GM12801 (cell line): ENCODE results near the gene HACD2.

Source experiments
- TF ChIP-seq, protein P1 (sequence below): IDR thresholded peaks from one replicate; pipeline ENCODE4 v1.5.1; 2011; ENCODE audit warnings: control low read depth; ENCODE audit not compliant: insufficient read length; ENCODE audit errors: extremely low read depth

The HACD2 gene

DNA sequence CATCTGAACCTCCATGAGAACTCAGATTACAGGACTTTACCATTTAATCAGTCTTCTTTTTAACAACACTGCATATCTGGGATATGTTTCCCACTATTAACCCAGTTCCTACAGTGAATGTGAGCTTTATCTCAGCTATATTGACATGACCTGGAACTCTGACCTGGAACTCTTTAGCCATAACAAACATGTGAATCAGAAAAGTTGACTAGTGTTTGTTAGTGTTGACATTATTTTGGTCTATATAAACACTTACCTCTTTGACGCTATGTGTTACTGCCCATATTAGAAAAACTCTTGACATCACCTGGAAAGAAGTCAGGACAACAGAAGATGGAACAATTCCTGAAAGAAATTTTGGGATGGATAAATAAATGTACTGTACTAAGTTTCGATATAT lies 56.7 kb downstream of the HACD2 start:
- TF ChIP-seq, protein P1, sequence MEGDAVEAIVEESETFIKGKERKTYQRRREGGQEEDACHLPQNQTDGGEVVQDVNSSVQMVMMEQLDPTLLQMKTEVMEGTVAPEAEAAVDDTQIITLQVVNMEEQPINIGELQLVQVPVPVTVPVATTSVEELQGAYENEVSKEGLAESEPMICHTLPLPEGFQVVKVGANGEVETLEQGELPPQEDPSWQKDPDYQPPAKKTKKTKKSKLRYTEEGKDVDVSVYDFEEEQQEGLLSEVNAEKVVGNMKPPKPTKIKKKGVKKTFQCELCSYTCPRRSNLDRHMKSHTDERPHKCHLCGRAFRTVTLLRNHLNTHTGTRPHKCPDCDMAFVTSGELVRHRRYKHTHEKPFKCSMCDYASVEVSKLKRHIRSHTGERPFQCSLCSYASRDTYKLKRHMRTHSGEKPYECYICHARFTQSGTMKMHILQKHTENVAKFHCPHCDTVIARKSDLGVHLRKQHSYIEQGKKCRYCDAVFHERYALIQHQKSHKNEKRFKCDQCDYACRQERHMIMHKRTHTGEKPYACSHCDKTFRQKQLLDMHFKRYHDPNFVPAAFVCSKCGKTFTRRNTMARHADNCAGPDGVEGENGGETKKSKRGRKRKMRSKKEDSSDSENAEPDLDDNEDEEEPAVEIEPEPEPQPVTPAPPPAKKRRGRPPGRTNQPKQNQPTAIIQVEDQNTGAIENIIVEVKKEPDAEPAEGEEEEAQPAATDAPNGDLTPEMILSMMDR = no peak

DNA sequence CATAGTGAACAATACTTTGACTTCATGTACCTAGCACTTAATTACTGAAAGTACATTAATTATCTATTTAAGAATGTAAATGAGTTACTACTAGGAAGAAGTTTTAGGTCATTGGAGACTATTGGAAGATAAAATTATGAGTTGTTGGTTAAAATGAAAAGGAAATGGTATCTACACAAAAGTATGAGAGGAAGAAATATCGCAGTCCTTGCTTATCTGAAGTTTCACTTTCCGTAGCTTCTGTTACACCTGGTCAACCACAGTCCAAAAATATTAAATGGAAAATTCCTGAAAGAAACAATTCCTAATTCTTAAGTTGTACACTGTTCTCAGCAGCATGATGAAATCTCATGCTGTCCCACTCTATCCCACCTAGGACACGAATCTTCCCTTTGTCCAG lies 57.8 kb downstream of the HACD2 start:
- TF ChIP-seq, protein P1 = no peak

DNA sequence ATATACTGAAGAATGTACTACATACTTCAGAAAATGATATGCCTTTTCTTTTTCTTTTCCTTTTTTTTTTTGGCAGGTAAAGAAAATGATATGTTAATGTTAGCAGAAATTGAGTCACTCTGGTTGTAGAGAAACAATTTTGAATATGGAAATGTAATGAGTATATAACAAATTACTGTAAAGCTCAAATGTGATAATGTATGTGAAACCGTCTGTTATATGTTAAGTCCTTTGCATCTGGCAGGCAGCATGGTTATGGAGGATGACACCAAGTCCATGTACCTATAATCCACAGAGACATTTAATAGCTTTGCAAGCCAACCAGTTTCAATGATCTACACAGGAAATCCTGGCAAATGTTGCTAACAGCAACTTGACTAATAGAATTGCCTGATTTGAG lies 58.4 kb downstream of the HACD2 start:
- TF ChIP-seq, protein P1 = no peak

DNA sequence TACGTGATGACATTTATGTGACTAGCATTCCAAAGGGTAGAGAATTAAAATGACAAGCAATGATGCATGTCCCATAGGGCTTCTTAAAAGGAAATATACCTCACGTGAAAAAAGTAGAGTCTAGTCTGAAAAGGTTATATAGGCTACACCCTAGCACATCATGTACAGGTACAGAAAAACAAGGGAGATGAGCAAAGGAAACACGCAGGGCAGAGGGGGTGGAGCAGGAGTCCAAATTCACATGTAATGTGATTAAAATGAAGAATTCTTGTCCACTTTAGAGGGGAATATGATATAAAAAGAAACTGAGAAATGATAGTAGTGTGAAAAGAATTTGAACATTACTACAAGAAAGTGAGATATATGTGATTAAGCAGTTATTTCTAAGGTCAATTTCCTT lies 59.4 kb downstream of the HACD2 start:
- TF ChIP-seq, protein P1 = no peak

DNA sequence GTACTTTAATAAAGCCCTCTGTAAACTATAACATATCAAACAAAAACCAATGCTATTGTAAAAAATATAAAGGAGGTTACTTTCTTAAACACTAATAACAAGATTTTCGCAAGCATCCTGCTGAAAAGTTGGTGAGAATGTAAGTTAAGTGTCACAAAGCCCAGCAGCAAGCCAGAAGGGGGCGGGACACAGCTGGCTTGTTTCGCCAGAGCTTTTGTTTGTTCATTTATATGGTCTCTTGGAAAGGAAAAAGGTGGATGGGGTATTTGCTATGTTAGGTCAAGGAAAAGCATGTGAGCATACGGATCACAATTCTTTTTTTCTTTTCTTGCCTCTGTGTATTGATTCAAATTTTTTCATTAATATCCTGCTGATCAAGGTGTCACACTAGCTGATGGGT lies 59.9 kb downstream of the HACD2 start:
- TF ChIP-seq, protein P1 = no peak

DNA sequence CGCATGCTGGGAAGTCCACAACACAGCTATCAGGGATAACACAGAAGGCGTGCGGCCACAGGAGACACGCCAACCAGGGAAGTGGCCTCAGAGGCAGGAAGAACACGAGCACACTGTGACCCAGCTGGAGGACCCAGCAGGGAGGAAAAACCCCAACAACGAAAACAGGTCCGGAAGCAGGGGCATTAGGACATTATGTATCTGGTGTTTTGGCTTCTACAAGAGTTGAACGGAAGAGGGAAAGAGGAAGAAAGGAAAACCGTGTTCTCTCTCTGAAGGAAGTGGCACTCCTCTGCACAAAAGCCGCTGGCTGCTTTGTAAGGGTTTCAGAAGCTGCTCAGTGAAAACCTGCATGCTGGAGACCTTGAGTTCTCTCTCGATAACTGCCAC lies 61.8 kb downstream of the HACD2 start:
- TF ChIP-seq, protein P1 = no peak

DNA sequence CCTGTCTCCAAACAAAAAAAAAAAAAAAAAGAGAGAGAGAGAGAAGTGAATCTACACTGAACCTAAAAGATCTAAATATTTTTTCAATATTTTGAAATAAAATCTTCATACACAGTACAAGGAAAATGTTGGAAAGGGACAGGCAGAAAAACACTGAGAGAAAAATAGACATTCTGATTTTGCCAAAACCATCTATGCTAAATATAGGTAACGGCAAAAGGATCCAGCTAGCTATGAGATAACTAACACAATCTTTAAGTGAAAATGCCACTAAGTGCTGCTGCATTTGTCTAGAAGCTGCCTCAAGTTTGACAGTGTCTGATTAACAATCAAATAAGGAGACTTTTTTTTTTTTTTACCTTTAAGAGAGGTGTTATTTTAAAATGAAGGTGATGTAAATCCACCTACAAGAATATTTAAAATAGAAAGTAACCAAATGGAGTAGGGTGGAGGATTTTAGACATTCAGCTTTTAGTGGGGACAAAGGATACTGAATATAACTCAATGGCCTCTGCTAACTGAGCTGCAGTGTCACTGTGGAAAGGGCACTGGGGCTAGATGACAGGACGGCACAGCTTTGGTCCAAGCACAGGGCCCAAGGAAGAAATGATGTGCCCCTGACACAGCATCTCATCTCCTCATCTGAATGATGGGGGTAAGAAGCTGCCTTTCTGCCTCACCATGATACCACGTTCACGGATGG lies 62.4 kb downstream of the HACD2 start:
- TF ChIP-seq, protein P1 = no peak
